ENCODE data around the gene ADSS1. TPM values are rescaled to one million over a fixed set of nuclear protein-coding genes. Genes with fewer than 3 reads are reported as not detected.
"Not testable (repeated sequence)": the region's sequence is repeated elsewhere in the genome, so short reads cannot be mapped to it uniquely, and the experiment has no call there.

ADSS1 gene
- total RNA-seq, 2 donors from 2014 or later: 8.2 to 10.2 TPM

DNA sequence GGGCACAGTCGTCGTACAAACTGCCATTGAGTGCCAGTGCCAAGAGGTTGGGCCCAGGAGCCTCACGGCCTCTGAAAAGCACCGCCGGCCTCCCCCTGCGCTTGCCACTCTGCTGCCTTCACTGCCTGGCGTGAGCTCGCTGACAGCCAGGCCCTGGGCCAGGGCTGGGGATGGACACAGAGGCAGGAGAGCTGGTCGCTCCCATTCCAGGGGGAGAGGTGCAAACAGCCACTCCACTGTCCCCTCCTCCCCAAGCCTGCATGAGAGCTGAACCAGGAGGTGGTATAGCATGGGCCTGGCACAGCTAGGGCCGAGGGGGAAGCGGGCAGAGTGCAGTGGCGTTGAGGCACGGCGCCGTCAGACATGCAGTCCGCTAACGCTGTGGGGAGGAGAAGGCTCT is 4.6 kb downstream of the ADSS1 start:
- intact Hi-C loops (cut with DNase I): no loop called here
- no peak for DNase-seq (ENCODE audit: low spot score)

DNA sequence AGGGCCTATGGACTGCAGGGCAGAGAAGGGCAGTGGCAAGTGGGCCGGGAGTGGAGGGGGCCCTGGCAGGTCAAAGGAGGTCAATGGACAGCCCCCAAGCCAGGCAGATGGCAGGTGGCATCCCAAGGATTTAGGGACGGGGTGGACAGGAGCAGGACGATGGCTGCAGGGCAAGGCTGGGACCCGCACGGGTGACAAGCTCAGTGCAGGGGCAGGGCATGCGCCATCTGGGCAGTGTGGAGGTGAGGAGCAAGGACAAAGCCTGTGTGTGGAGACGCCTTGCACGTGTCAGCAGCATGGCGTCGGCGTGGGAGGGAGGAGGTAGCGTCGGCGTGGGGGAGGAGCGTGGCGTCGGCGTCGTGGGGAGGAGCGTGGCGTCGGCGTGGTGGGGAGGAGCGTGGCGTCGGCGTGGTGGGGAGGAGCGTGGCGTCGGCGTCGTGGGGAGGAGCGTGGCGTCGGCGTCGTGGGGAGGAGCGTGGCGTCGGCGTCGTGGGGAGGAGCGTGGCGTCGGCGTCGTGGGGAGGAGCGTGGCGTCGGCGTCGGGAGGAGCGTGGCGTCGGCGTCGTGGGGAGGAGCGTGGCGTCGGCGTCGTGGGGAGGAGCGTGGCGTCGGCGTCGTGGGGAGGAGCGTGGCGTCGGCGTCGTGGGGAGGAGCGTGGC is 5.3 kb downstream of the ADSS1 start:
- intact Hi-C loops (cut with DNase I); DNase-seq (ENCODE audit: low spot score): not testable (repeated sequence)

DNA sequence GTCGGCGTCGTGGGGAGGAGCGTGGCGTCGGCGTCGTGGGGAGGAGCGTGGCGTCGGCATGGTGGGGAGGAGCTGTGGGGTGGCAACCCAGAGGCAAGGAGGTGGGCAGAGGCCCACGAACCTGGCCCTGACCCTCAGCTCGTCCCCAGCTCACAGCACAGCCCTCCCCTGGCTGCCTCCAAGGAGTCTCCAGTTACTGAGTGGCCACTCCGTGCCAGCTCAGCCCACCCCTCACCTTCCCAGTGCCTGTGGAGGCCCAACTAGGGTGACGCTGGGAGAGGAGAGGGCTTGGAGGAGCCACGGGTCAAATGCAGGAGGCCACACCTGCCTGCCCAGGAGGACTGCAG is 5.8 kb downstream of the ADSS1 start:
- intact Hi-C loops (cut with DNase I): no loop called here
- DNase-seq (ENCODE audit: low spot score): no peak

DNA sequence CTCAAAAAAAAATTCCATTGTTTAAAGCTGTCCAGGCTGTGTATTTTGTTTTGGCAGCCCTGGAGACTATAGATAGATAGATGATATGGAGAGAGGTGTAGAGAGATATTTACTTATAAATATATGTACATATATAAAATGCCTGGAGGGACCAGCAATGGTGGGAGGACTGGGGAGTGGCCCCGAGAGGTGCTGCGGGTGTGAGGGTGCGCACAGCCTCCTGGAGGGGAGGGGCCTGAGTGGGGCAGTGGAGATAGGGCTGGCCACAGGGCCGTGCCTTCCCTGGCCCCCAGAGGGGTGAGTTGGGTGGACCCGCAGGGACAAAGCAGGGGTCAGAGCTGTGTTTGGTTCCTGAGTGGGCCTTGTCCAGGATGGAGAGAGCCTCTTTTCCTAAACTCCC is 6.5 kb downstream of the ADSS1 start:
- no peak for DNase-seq (ENCODE audit: low spot score)
- intact Hi-C loops (cut with DNase I): no loop called here

DNA sequence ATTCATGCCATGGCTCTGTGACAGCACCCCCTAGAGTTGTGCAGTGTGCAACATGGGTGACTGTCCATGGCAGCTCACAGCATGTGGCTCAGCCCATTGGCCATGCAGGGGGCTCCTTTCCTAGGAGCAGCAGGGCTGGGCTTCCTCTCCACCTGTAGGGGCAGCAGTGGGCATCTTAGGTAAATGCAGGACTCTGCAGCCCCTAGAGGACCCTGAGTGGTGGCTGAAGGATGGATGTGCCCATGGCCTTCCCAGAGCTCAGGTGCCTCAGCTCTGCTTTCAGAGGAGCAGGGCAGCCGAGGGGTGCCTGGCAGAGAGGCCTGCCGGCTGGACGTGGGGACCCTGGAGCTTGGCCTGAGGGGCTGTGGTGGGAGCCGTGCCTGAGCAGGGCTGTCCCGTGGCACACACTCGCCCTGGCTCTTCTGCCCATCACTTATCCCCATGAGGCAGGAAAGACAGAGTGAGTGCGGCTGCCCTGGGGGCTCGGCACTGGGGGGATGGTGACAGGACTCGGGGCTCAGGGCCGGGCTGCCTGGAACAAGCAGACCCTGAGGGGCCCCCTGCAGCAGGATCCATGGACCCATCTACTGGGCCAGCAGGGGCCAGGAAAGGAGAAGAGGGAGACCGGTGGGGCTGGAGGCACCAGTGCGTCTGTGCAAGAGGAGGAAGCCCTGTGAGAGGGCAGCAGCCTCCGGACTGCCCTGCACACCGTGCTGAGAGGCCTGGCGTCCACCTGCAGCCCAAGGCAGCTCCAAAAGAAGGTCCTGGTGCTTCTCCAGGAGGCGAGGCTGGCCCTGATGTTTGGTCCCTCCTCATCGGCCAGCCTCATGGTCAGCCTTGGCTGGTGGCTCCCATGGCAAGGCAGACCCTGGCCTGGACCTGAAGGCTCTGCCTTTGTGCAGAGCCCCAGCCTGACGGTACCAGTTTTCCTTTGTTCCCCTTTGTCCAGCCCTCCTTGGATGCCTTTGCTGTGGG is 7.6 kb downstream of the ADSS1 start:
- DNase-seq (ENCODE audit: low spot score): no peak
- intact Hi-C loops (cut with DNase I): no loop called here

DNA sequence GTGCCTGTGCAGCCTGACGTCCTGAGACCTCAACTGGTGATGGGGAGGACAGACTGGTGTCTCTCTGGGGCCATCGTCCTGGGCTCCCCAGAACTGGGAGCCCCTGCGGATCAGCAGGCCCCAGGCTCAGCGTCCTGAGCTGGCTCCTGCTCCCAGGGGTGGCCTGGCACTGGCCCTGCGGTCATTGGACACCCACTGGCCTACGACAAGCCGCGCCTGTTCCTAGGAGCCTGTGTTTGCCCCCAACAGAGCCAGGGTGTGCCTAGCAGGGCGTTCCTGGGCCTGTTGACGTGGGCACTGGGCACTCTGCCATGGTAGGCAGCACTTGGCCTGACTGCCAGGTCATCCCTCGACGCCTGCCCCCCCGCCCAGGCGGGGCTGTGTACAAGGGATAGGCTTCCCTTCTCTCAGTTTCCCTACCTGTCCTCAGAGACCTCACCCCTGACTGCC is 8.4 kb downstream of the ADSS1 start:
- intact Hi-C loops (cut with DNase I): no loop called here
- DNase-seq (ENCODE audit: low spot score): no peak

DNA sequence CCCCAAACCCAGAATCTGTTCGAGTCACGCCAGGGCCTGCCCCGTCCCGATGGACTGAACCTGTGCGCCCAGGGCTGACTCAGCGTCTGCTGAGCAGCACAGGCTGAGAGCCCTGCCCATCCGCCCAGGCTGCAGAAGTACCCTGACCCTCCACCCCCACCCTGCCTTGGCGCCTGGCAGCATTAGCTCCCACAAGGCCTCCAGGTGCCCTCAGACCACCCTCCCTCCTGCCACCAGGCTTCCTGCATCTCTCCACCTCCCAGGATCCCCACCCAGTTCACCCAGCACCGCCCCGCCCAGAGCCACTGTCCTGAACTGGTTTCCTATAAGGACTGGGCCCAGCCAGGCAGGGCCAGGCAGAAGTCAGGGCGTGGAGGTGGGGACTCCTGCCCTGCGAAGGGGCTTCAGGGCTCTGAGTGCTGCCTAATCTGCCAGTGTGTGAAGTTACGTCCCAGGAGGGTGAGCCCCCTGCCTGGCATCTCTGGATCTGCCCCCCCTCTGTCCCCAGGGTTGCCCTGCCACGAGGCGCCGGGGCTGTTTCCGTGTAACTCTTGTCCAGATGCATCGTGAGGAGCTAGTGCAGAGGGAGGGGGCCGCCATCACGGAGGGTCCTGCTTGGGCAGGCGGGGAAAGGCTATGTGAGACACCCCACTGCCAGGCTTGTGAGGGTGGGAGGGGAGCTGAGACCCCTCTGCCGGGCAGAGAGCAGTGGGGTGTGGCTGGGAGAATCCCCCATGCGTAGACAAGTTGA is 9.1 kb downstream of the ADSS1 start:
- intact Hi-C loops (cut with DNase I): no loop called here
- DNase-seq (ENCODE audit: low spot score): no peak

DNA sequence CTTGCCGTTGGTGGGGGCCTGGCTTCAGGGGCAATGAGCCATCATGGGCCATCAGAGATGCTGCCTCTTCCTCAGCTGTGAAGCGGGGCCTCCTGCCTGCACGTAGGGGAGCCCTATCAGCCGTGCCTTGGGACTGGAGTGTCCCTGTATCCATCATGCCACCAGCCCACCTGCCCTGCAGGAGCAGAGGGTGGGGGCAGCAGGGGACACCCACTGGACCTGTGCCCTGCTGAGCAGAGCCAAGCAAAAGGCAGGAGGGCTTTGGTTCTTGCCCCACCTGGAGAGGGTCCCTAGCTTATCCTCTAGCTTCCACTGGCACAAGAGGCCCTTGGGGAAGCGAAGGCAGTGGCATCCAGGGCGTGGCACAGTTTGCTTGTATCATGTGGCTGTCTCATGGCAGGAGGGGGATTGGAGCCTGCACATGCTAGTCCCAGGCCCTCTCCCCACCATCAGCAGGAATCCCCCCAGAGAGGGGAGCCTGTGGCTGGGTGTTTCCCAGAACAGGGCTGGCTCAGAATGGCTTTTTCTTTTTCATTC is 10.1 kb downstream of the ADSS1 start:
- no peak for DNase-seq (ENCODE audit: low spot score)
- intact Hi-C loops (cut with DNase I): no loop called here

DNA sequence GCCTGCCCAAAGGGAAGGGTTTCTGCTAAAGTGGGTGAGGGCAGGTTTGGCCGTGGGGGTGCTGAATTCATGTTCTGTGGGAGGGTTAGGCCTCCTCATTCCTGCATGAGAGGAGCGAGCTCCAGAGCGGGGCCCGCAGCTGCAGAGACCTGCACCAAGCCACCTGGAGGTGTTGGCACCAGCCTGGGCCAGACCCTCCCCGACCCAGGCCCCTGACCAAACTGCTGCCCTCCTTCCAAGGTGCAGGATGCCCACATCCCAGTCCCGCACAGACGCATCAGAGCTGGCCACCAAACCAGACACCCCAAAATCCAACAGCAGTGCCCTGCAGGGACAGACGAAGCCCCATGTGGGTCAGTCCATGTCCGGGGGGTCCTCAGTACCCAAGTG is 10.6 kb downstream of the ADSS1 start:
- intact Hi-C loops (cut with DNase I): no loop called here
- no peak for DNase-seq (ENCODE audit: low spot score)

DNA sequence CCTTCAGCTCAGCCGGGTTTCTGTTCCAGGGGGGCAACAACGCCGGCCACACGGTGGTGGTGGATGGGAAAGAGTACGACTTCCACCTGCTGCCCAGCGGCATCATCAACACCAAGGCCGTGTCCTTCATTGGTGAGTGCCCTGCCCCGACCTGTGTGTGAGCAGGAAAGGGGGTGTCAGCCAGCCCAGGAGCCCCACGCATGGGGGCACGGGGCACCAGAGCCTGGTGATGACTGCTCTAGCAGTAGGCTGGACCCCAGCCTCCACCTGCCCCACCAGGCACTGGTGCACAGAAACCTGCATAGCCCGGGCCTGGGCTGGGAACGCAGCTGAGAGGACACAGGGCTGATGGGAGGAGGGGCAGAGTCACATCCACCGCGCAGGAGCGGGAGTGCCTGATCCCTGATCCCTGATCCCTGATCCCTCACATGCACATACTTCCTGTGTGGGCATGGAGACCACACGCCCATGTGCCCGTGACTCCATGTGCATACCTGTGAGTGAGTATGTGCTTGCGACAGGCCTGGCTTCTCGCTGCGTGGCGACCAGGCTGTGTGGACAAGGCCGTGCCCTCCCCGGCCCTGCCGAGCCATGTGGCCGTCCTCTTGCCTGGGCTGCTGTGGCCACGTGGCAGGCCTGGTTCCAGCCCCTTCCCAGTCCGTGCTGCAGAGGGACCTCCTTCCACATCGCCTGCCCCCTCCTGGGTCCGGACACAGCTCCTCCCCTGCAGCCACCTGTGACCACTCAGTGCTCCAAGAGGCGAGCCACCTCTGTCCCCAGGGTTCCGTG is 11.2 kb downstream of the ADSS1 start:
- intact Hi-C loops (cut with DNase I): no loop called here
- no peak for DNase-seq (ENCODE audit: low spot score)

DNA sequence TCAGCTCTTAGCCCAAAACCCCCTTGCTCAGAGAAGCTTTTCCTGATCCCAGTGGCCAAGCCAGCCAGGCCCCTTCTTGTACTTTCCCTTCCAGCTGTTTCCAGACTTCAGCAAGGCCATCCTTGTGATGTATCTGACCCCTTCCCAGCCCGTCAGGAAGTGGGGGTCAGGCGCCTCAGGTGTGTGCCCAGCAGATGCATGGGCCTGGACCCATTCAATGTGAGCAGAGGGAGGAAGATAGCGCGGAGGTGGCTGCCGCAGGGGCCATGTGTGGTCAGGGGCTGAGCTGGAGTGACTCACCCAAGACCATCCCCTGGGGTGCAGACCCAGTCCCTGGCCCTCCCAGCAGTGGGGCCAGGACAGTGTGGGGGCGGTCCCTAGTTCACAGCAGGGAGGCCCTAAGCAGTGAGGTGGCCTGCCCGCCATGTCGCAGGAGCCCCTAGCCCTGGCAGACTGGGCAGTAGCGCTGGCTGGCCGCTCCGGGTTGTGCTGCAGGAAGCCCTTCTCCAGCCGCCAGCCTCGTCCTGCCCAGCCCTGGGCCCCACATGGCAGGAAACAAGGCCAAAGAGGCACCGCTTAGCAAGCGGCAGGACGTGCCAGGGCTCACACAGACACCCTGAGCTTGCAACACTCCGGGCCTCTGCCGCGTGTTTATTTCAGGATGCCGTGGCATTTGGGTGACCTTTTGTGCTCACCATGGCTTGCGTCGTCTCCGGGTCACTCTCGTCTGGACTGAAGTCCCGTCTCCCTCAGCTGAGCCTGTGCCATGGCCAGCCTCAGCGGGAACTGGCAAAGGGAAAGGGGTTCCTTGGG is 12.0 kb downstream of the ADSS1 start:
- peak; percentile 98 for DNase-seq (ENCODE audit: low spot score)
- intact Hi-C loops (cut with DNase I): no loop called here

DNA sequence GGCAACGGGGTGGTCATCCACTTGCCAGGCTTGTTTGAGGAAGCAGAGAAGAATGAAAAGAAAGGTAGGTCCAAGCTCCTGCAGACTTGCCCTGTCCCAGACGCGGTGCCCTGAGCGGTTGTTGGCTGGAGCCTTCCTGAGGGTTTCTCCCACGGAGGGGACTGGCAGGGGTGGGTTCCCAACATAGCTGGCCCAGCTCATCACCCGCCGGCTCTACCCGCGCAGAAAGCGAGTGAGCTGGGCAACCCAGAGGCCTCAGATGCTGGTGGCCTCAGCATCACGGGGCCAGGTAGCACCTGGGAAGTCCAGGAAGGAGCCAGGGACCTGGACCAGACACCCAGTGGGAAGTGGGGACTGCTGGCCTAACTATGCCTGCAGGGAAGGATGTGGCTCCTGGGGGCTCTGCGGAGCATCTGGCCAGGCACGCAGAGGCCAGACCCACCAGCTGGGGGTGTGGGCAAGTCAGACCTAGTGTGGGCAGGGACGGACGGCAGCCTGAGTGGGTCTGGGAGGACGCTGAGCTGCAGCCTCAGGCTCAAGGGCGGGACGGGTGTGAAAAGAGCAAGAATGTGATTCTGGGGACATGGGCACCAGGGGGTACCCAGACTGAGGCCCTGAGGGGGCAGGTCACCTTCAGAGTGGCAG is 14.5 kb downstream of the ADSS1 start:
- no peak for DNase-seq (ENCODE audit: low spot score)
- intact Hi-C loops (cut with DNase I): no loop called here

DNA sequence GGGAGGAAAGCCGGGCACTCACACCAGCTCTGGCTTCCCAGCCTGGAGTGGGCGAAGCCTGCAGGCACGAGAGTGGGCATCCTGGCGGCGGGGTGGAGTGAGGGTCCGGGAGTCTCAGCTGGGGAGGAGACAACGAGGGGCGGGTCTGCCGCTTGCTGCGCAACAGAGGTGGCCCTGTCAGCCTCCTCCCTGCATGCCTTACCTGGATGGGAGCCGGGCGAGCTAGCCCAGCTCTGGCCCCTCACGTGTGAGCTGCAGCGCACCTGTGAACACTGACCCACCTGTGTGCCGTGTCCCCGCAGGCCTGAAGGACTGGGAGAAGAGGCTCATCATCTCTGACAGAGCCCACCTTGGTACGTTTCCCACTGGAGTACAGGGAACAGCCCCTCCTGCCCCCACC is 15.0 kb downstream of the ADSS1 start:
- DNase-seq (ENCODE audit: low spot score): no peak
- intact Hi-C loops (cut with DNase I): no loop called here

DNA sequence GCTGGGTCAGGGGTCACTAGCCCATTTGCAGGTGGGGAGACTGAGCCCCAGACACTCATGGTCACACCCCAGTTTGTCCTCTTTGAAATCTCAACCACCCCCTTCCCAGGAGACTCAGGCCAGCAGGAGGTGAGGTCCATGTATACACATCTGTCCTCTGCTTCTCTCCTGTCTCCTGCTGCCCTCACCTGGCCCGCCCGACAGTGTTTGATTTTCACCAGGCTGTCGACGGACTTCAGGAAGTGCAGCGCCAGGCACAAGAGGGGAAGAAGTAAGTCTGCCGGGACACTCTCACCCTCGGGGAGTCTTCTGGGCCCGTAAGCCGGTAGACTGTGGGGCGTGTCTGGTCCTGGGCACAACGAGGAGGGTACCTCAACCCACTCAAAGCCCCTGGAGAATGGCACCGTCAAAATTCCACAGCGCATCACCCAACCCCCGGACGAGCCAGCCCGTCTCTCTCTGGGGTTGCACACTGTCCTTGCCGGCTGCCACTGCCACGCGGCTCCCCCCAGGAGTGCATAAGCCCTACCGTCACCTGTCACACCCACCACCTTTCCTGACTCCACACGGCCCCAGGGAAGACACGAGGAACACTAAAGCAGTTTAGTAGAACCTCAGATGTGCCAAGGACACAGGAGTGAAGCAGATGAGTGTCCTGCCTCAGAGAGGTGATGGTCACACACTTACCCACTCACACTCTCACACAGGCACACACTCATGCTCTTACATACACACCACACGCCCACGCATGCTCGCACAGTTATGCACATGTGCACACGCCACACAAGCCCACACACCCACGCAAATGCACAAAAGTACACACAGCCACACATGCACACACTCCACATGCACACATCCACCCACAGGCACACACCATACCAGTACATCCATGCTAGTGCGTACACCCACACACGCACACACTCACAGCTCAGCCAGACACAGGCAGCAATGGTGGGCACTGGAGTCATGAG is 15.8 kb downstream of the ADSS1 start:
- DNase-seq (ENCODE audit: low spot score): no peak
- intact Hi-C loops (cut with DNase I): no loop called here

DNA sequence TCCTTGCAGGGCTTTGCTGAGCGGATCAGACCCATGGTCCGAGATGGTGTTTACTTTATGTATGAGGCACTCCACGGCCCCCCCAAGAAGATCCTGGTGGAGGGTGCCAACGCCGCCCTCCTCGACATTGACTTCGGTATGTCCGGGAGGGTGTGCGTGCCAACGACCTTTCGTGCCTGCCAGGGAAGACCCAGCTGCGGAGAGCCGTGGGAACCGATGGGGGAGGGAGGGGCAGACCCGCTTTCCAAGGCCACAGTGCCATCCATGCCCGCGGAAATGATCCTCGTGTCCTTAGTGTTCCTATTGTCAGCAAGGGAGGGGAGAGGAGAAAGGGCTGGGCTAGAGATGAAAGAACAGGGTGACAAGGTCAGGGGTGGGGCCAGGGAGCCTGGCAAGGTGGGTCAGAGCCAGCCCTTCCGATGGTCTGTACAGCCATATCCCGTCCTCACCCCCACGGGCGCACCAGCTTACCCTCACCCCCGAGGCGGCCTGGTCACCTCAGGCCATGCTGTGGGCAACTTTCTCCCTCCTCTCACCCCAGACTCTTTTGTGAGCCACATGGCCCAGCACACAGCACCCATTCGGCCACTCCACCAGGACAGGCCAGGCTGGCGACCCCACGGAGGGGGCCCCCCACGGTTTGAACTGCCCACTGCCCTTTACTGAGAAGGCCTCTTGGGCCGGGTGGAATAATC is 17.2 kb downstream of the ADSS1 start:
- intact Hi-C loops (cut with DNase I): no loop called here

DNA sequence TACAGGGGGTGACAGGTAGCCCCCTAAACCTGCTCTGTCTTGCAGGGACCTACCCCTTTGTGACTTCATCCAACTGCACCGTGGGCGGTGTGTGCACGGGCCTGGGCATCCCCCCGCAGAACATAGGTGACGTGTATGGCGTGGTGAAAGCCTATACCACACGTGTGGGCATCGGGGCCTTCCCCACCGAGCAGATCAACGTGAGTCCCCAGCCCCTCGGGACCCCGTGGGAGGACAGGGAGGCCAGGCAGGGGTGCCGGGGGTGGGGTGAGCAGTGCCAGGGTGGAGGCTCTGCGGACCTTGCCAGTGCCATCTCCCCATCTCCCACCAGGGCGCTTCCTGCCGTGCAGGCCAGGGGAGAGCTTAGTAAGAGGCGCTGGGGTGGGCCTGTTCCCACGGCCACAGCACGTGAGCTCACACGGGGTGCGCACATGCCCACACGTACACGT is 17.8 kb downstream of the ADSS1 start:
- intact Hi-C loops (cut with DNase I): no loop called here
- DNase-seq (ENCODE audit: low spot score): no peak

More for the DNA sequence above, 17.2 kb downstream of the ADSS1 start:
- no peak for DNase-seq (ENCODE audit: low spot score)
